NK-92 (cell line): ENCODE data around the gene FGF16.
"Not testable (repeated sequence)": the region's sequence is repeated elsewhere in the genome, so short reads cannot be mapped to it uniquely, and the experiment has no call there.

Experiments used
- DNase-seq: peaks from one replicate; lab custom pipeline; 2025; ENCODE audit not compliant: unreplicated experiment; lab: John Stamatoyannopoulos, UW

FGF16 gene

DNA sequence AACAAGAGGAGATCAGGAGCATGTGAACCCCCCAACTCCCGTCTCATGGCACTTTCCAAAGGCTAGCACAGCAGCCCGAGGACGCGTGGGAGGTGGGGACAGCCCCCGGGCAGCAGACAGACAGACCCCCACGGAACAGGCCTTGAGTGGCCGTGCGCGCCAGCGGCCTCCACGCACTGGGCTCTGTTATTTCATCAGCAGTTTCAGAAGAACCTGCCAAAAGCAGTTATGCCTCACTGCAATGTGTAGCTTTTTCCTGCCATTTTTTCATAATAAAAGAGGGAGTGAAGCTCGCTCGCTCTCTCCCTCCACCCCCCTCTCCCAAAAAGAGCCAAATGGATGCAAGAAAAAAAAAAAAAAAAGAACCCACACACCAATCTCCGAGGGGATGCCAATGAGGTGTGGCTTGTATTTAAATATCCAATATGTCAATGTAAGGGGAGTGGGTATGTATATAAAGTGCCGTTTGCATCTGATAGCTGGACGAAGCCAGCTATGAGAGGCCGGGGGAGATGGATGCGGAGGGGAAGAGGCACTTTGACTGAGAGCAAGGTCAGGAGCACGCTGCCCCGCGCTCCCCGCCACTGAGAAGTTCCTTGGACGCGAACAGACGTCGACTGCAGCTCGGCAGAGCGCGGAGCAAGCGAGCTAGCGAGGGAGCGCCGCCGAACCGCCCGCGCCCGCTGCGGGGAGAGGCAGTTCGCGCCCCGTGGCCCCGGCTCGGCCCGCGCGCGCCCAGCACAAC lies at the start of gene FGF16:
FGF16 (plus strand) TSS at position 482 of the 745 bp plus-strand sequence. CDS start 286 bp downstream, outside the sequence.
- DNase-seq: no peak

DNA sequence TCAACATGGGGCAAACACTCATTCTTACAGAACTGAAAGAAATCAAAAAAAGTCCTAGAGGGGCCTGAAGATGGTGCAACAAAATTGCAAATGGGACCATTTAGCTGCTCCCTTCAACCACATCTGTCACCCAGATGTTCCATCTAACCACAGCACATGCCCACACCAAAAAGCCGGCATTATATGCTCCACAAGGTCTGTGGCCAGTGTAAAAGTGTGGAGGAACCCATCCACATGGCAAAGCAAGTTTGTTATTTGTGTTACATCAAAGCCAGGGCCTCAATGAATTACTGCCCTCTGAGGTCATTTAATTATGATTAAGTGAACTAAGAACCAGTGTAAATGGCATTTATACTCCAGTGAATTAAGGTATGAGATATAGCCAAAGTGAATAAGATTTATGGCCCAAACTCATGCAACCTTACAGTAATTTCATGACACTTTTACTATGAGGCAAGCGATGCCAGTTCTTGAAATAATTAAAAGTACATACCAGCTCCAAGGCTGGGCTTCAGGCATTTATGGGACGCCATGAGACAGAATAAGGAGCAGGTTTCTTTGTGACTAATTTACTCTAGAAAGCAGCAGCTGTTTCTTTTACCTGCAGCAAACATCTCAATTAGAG lies 48.7 kb upstream of the FGF16 start:
- DNase-seq: no peak

DNA sequence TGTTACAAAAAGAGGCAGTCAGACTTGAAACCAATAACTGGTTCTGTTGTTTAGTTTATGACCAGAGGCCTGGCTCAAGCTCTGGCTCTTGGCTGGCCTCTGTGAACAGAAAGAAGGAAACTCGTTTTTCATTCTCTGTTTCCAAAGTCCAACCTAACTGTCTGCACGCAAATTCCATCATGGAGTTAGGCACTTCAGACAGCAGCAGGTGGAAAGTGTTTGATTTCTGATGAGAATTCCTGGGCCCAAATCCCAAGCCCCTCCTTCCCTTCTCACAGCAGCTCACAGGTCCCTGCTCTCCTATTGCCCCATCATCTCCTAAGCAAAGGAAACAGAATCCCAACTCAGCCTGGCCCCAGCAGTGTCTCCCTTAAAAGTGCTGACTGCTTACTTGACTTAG lies 42.8 kb upstream of the FGF16 start:
- no peak for DNase-seq

DNA sequence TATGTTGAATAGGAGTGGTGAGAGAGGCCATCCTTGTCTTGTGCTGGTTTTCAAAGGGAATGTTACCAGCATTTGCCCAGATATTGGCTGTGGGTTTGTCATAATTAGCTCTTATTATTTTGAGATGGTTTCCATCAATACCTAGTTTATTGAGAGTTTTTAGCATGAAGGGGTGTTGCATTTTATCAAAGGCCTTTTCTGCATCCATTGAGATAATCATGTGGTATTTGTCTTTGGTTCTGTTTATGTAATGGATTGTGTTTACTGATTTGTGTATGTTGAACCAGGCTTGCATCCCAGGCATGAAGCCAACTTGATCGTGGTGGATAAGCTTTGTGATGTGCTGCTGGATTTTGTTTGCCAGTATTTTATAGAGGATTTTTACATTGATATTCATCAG lies 39.4 kb upstream of the FGF16 start:
- not testable (repeated sequence) for DNase-seq

DNA sequence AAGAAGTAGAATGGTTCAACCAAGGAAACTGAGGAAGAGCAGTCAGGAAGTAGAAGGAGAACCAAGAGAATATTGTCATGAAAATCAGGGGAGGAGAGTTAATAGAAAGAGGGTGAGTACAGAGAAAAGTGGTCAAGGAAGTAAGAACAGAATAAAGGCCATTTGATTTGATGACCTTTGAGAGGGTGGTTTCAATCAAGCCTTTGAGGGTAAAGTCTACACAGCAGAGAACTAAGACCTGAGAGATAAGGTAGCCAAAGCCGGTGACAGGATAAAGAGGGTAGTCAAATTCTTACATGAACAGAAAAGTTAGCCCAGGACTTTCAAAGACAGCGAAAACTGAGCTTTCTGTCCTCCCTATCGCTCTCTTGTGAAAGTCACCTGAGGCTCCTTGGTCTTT lies 34.6 kb upstream of the FGF16 start:
- no peak for DNase-seq

- DNase-seq: no peak
Measured at GRCh38 chrX:77415161-77415560, 32.0 kb upstream of the FGF16 start.

GRCh38 chrX:77415882-77416281 lies 31.3 kb upstream of the FGF16 start:
- DNase-seq: no peak

DNA sequence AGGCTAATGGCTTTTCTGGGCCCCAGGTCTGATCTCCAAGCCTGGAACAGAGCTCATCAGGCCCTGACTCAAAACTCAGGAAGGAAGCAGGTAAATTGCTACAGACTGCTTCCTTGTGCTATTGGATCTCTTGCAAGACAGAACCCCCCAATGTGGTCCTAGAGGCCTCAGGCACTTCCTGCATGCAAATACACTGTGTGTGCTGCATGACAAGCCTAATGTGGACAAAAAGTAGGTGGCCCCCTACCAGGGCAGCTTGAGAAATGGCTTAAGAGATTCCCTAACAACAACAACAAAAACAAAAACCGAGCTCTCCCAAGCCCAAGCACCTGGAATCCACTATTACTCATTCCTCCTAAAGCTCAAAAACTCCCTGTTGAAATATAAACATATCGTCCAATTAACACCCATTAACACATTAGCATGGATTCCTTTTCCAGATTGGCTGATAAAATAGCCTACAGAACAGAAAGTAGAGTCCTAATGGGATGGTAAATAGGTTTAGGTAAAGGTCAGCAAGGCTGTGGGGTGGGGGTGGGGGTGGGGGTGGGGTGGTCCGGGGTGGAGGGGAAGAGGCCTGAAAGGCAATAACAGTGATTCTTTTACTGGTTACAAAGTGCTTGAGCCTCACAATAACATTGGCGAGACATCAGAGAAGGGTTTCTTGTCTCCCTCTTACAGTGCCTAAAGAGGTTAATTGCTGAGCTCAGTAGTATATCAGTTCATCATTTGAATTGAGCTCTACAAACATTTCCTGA lies 24.1 kb upstream of the FGF16 start:
- DNase-seq: no peak

DNA sequence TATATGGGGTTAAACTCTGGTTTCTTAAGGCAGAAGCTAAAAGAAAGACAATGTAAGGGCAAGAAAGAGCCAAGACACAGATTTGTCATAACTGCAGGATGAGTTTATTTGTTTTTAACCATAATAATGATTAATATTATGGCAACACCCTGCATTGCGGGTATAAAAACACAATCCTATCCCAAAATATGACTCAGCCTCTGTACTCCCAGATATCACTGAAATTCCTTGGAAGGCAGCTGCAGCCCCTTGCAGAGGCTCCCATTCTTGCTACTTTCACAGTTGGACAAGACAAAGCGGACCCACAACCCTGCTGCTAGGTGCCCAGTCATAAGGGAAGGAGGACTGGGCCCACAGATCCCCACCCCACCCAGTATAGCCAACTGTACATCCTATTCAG lies 20.4 kb upstream of the FGF16 start:
- DNase-seq: no peak

DNA sequence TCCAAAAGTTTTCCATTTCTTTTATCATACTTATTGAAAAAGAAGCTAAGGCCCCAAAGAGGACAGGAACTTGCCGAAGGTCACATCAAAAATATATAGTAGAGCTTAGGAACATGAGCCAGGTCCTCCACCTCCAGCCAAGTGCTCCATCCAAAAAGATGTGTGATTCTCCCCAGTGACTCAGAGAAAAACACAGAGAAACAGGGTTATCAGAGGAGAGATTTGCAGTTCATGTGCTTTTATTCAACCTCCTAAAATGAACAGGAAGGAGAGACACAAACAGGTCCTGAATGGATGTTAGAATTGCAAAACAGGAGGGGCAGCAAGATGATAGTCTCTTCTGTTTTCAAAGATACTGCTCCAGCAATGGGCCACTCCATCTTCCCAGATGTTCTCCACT lies 19.6 kb upstream of the FGF16 start:
- DNase-seq: no peak

DNA sequence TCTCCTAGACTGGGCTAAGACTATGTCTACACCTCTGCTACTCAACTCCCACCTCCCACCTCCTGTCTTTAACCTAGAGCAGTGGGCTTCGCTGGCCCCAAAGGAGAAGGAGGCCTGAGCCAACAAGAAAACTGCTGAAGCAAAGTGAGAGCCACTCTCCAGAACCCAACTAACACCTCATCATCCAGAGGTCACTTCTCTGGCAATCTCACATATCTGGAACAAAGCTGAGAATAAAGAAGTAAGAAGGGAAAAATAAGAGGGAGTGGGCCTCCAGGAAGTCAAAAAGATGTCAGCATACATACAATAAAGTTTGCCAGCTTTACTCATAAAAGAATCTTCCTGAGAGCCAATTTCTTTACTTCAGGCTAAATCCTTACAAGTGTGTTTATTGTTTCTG lies 18.6 kb upstream of the FGF16 start:
- no peak for DNase-seq

- no peak for DNase-seq
Measured at GRCh38 chrX:77431227-77431626, 16.0 kb upstream of the FGF16 start.

DNA sequence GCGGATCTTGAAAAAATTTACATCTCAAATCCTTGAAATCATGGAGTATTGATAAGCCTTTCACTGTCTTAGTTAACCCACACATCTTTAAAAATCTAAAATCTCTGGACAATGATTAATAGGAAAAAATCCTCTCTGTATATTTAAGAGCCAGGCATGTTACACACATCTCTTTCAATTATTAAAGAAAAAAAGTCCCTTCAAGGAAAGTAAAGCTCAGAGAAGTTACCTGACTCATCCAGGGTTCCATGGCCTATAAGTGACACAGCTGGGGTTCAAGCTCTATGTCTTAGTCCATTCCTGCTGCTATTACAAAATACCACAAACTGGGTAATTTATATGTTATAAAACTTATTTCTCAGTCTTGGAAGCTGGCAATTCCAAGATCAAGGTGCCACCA lies 14.2 kb upstream of the FGF16 start:
- DNase-seq: no peak

DNA sequence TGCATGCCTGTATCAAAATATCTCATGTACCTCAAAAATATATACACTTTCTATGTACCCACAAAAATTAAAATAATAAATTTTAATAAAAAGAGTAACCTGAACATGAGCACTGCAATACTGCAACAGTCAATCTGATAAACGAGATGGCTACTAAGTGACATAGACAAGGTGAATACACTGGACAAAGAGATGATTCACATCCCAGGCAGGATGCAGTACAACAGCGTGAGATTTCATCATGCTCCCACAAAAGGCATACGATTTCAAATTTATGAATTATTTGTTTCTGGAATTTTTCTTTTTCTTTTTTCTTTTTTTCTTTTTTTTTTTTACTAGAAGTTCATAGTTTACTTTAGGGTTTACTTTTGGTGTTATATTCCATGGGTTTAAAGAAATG lies 12.2 kb upstream of the FGF16 start:
- no peak for DNase-seq

DNA sequence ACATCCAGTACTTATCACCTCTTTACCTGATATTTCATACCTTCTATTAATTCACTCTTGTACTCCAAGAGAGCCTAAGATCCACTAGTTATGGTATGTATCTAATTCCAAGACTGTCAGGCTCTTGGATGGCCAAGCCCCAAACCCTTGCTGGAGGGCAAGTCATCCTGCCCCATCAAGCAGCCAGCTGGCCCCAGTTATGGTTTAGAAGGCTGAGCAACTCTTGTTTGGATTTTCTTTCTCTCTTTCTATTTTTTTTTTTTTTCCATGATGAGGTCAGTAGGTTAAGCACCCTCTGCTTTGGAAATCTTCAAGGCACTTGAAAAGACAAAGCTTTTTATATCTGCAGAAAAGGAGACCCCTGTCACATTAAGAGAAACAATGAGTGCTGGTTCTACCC lies 10.9 kb upstream of the FGF16 start:
- no peak for DNase-seq

GRCh38 chrX:77436682-77437081 lies 10.5 kb upstream of the FGF16 start:
- DNase-seq: no peak

GRCh38 chrX:77440330-77440729 lies 6.9 kb upstream of the FGF16 start:
- DNase-seq: no peak

GRCh38 chrX:77441033-77441432 lies 6.2 kb upstream of the FGF16 start:
- no peak for DNase-seq

DNA sequence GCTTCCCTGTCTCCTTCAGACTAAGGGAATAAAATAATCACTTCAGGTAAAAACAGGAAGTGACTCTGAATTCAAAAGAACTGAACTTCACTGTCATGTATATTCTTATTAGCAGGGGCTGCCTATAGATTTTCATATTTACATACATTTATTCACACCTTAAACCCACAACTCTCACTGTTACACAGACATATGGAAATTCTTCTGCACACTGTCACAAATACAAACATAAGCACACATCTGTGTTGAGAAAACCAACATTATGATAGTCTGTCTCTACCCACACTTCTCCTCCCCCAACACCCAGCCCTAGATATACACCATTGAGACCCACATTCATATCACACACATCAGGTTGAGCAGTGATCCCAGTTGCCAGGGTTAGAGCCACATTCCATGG lies 5.7 kb upstream of the FGF16 start:
- DNase-seq: no peak

GRCh38 chrX:77442728-77443127 lies 4.5 kb upstream of the FGF16 start:
- DNase-seq: no peak

- DNase-seq: no peak
Measured at GRCh38 chrX:77444075-77444474, 3.1 kb upstream of the FGF16 start.

DNA sequence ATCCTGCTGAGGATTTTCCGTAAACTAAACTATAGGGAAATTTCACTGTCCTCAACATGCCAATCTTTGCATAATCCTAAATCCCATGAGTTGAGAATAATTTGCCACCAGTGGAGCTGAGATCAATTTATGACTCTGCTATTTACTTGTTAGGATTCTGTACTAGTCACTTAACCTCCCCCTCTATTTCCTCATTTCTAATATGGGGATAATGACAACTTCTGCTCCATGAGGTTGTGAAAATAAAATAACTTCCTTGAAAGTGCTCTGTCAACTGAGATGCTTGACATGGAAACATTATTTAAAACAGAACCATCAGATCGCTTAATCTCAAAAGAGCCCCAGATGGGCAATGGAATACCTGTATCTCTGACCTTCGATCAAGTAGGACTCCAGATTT lies 2.6 kb upstream of the FGF16 start:
- no peak for DNase-seq
